Neural cell (in vitro differentiated cells): ENCODE results near the gene PARP15. TPM values are rescaled to one million over a fixed set of nuclear protein-coding genes. Genes with fewer than 3 reads are reported as not detected.
"Not testable (repeated sequence)": the region's sequence is repeated elsewhere in the genome, so short reads cannot be mapped to it uniquely, and the experiment has no call there.

Experiments
- H2AFZ ChIP-seq: fragments of 200-600, 300-800 bp; sonication (generic), shearing (Covaris generic); 2 replicates; pipeline ENCODE4 v1.6.0; 2014; ENCODE audit warnings: low read depth, mild to moderate bottlenecking, antibody characterized with exemption, low read length, moderate library complexity
- H3F3A ChIP-seq: fragments of 200-600 bp; shearing (Covaris generic); 2 replicates; pipeline ENCODE4 v1.6.1; 2016; ENCODE audit warnings: mild to moderate bottlenecking, moderate library complexity, mixed read lengths, antibody characterized with exemption, low read length; ENCODE audit not compliant: insufficient read depth, poor library complexity, severe bottlenecking
- H3K27ac ChIP-seq: fragments of 200-600, 300-800 bp; sonication (generic), shearing (Covaris generic); 2 replicates; pipeline ENCODE4 v1.5.1; 2014; ENCODE audit warnings: mild to moderate bottlenecking, low read length, moderate library complexity
- H3K27me3 ChIP-seq: fragments of 300-800, 200-600 bp; sonication (generic), shearing (Covaris generic); 2 replicates; pipeline ENCODE4 v1.6.0; 2014; ENCODE audit warnings: mild to moderate bottlenecking, low read depth, low read length, moderate library complexity; ENCODE audit not compliant: insufficient read depth
- H3K36me3 ChIP-seq: fragments of 300-800, 200-600 bp; sonication (generic), shearing (Covaris generic); 2 replicates; pipeline ENCODE4 v1.5.1; 2014; ENCODE audit warnings: mild to moderate bottlenecking, antibody characterized with exemption, low read length, moderate library complexity; ENCODE audit not compliant: insufficient read depth
- H3K4me2 ChIP-seq: fragments of 300-800, 200-600 bp; sonication (generic), shearing (Covaris generic); 2 replicates; pipeline ENCODE4 v1.6.0; 2014; ENCODE audit warnings: mild to moderate bottlenecking, low read length
- H3K4me3 ChIP-seq: fragments of 300-800, 200-600 bp; sonication (generic), shearing (Covaris generic); 2 replicates; pipeline ENCODE4 v1.5.1; 2014; ENCODE audit warnings: mild to moderate bottlenecking, low read length, moderate library complexity
- H3K79me2 ChIP-seq: fragments of 200-600 bp; shearing (Covaris generic); replicated peaks from 2 replicates; pipeline ENCODE4 v1.6.0; 2014; ENCODE audit warnings: mild to moderate bottlenecking, low read length, moderate library complexity; ENCODE audit not compliant: insufficient read depth
- H3K9ac ChIP-seq: fragments of 300-800, 200-600 bp; sonication (generic), shearing (Covaris generic); 2 replicates; pipeline ENCODE4 v1.6.1; 2016; ENCODE audit warnings: mild to moderate bottlenecking, low read length, mixed read lengths
- H3K9me2 ChIP-seq: fragments of 200-600 bp; shearing (Covaris generic); 2 replicates; pipeline ENCODE4 v1.6.1; 2016; ENCODE audit warnings: mild to moderate bottlenecking, low read length, mixed read lengths; ENCODE audit not compliant: insufficient read depth
- H3K9me3 ChIP-seq: fragments of 200-600, 300-800 bp; sonication (generic), shearing (Covaris generic); 2 replicates; pipeline ENCODE4 v1.6.1; 2016; ENCODE audit warnings: mild to moderate bottlenecking, mixed run types, low read length, moderate library complexity, mixed read lengths
- H4K20me1 ChIP-seq: fragments of 200-600 bp; shearing (Covaris generic); 2 replicates; pipeline ENCODE4 v1.6.1; 2016; ENCODE audit warnings: mild to moderate bottlenecking, mixed run types; ENCODE audit not compliant: insufficient read depth
- EP300 ChIP-seq: fragments of 450-650 bp; conservative IDR thresholded peaks from 2 replicates; pipeline ENCODE4 v1.6.1; 2014; ENCODE audit warnings: antibody characterized with exemption, mild to moderate bottlenecking, moderate library complexity; ENCODE audit not compliant: poor library complexity, severe bottlenecking
- MXI1 ChIP-seq: fragments of 450-650 bp; conservative IDR thresholded peaks from 2 replicates; pipeline ENCODE4 v1.6.1; 2014; ENCODE audit warnings: antibody characterized with exemption, mild to moderate bottlenecking; ENCODE audit not compliant: poor library complexity, severe bottlenecking
- POLR2AphosphoS5 ChIP-seq: IDR thresholded peaks from 2 replicates; pipeline ENCODE4 v1.6.1; 2012
- RAD21 ChIP-seq: fragments of 450-650 bp; conservative IDR thresholded peaks from 2 replicates; pipeline ENCODE4 v1.6.1; 2014; ENCODE audit warnings: antibody characterized with exemption, mild to moderate bottlenecking, moderate library complexity
- SMC3 ChIP-seq: fragments of 450-650 bp; conservative IDR thresholded peaks from 2 replicates; pipeline ENCODE4 v1.6.1; 2014; ENCODE audit warnings: antibody characterized with exemption, mild to moderate bottlenecking, moderate library complexity; ENCODE audit not compliant: poor library complexity
- TAF1 ChIP-seq: IDR thresholded peaks from 2 replicates; pipeline ENCODE4 v1.6.1; 2012; ENCODE audit warnings: low read depth
- polyA plus RNA-seq: library from polyadenylated mRNA; depleted of rRNA; stranded (reverse); fragments of >200 nt; gene quantifications from 2 replicates; pipeline ENCODE4 v1.2.3, GENCODE V29; 2014
- TF ChIP-seq, protein P1 (sequence below): fragments of 450-650 bp; IDR thresholded peaks from 2 replicates; pipeline ENCODE4 v1.5.1; 2014; ENCODE audit warnings: antibody characterized with exemption, mild to moderate bottlenecking, moderate library complexity; ENCODE audit not compliant: poor library complexity, severe bottlenecking
- TF ChIP-seq, protein P2 (sequence below): IDR thresholded peaks from 2 replicates; pipeline ENCODE4 v1.6.1; 2012; ENCODE audit warnings: borderline replicate concordance

Gene PARP15
- polyA plus RNA-seq, 1 donor from 2014 or later, result not detected

DNA sequence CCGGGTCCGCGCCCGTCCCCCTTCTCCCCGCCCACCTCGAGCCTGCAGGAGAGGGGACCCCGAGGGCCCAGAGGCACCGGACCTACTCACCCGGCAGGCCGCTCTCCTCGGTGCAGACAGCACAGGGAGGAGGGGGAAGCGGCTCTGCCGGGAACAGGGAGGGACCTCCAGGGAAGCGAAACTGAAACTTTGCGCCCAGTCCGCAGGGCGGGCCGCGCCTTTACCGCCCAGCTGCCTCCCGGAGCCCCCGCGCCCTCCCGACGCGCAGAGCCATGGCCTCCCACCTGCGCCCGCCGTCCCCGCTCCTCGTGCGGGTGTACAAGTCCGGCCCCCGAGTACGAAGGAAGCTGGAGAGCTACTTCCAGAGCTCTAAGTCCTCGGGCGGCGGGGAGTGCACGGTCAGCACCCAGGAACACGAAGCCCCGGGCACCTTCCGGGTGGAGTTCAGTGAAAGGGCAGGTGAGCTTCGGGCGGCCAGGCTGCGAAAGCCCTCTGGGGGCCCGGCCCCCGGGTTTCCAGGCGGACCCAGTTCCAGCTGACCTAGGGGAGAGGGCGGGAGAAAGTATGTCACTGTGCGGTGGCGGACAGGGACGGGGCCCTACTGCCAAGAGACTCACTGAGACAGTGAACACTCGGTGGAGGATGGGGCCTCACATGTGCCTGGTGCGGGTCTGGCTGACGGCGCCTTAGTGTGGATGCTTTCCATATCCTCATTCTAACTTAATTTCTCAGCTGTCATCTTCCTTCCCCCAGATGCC, 13.1 kb upstream of the PARP15 start, which contains the start of the genes DTX3L and PARP9:
TSS of gene DTX3L (plus strand) at position 184 of the 758 bp plus-strand sequence. CDS start at position 273, 89 bp downstream.
TSS of gene PARP9 (minus strand) at position 146 of the 758 bp plus-strand sequence. CDS start 4,680 bp downstream, outside the sequence.
- no peaks in the 10 kb centered on the region for H3F3A ChIP-seq
- H3K27me3 ChIP-seq, result peaks cover 16% of the 10 kb centered on the region
- H3K27ac ChIP-seq, result no peak within 1 kb of the TSS
- no peaks in the 10 kb centered on the region for H3K9me3 ChIP-seq
- no peak within 1 kb of the TSS for H3K4me2 ChIP-seq
- no peaks in the 10 kb centered on the region for H4K20me1 ChIP-seq
- TF ChIP-seq MXI1 (no peak), POLR2AphosphoS5 (no peak), SMC3 (no peak), TAF1 (no peak), RAD21 (no peak), EP300 (no peak)
- TF ChIP-seq, protein P1, sequence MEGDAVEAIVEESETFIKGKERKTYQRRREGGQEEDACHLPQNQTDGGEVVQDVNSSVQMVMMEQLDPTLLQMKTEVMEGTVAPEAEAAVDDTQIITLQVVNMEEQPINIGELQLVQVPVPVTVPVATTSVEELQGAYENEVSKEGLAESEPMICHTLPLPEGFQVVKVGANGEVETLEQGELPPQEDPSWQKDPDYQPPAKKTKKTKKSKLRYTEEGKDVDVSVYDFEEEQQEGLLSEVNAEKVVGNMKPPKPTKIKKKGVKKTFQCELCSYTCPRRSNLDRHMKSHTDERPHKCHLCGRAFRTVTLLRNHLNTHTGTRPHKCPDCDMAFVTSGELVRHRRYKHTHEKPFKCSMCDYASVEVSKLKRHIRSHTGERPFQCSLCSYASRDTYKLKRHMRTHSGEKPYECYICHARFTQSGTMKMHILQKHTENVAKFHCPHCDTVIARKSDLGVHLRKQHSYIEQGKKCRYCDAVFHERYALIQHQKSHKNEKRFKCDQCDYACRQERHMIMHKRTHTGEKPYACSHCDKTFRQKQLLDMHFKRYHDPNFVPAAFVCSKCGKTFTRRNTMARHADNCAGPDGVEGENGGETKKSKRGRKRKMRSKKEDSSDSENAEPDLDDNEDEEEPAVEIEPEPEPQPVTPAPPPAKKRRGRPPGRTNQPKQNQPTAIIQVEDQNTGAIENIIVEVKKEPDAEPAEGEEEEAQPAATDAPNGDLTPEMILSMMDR, result no peak
- TF ChIP-seq, protein P2, sequence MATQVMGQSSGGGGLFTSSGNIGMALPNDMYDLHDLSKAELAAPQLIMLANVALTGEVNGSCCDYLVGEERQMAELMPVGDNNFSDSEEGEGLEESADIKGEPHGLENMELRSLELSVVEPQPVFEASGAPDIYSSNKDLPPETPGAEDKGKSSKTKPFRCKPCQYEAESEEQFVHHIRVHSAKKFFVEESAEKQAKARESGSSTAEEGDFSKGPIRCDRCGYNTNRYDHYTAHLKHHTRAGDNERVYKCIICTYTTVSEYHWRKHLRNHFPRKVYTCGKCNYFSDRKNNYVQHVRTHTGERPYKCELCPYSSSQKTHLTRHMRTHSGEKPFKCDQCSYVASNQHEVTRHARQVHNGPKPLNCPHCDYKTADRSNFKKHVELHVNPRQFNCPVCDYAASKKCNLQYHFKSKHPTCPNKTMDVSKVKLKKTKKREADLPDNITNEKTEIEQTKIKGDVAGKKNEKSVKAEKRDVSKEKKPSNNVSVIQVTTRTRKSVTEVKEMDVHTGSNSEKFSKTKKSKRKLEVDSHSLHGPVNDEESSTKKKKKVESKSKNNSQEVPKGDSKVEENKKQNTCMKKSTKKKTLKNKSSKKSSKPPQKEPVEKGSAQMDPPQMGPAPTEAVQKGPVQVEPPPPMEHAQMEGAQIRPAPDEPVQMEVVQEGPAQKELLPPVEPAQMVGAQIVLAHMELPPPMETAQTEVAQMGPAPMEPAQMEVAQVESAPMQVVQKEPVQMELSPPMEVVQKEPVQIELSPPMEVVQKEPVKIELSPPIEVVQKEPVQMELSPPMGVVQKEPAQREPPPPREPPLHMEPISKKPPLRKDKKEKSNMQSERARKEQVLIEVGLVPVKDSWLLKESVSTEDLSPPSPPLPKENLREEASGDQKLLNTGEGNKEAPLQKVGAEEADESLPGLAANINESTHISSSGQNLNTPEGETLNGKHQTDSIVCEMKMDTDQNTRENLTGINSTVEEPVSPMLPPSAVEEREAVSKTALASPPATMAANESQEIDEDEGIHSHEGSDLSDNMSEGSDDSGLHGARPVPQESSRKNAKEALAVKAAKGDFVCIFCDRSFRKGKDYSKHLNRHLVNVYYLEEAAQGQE, result no peak
- peak within 1 kb of the TSS; percentile 50 for H3K4me3 ChIP-seq
- H3K79me2 ChIP-seq, result no peaks in the 10 kb centered on the region
- no peak within 1 kb of the TSS for H2AFZ ChIP-seq
- H3K9ac ChIP-seq, result no peak within 1 kb of the TSS
- H3K36me3 ChIP-seq, result no peaks in the 10 kb centered on the region
- H3K9me2 ChIP-seq, result no peaks in the 10 kb centered on the region

DNA sequence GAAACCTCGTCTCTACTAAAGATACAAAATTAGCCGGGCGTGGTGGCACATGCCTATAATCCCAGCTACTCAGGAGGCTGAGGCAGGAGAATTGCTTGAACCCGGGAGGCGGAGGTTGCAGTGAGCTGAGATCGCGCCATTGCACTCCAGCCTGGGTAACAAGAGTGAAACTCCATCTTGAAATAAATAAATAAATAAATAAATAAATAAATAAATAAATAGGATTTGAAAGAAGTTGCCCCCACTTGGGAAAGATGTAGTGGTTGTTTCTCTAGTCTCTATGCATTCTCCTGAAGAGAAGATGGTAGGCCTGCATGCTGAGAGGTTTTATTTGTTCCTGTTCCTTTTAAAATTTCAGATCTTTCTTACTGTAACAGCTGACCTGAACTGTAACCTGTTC, 9.3 kb upstream of the PARP15 start:
- H3K79me2 ChIP-seq, H3F3A ChIP-seq, H3K4me2 ChIP-seq, H3K9me2 ChIP-seq, H3K9ac ChIP-seq, H3K27ac ChIP-seq, H3K4me3 ChIP-seq, H3K9me3 ChIP-seq, H2AFZ ChIP-seq, H4K20me1 ChIP-seq, H3K36me3 ChIP-seq: not testable (repeated sequence)
- H3K27me3 ChIP-seq, result peaks cover 16% of the 10 kb centered on the region

DNA sequence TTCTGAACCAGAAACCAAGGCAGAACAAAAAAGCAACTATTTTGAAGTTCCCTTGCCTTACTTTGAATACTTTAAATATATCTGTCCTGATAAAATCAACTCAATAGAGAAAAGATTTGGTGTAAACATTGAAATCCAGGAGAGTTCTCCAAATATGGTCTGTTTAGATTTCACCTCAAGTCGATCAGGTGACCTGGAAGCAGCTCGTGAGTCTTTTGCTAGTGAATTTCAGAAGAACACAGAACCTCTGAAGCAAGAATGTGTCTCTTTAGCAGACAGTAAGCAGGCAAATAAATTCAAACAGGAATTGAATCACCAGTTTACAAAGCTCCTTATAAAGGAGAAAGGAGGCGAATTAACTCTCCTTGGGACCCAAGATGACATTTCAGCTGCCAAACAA, 8.7 kb upstream of the PARP15 start:
- no peak overlapping the region for H3K4me2 ChIP-seq
- no peak for TF ChIP-seq MXI1
- H3K9ac ChIP-seq, result no peak overlapping the region
- no peaks in the 10 kb centered on the region for H3K79me2 ChIP-seq
- H4K20me1 ChIP-seq, result no peaks in the 10 kb centered on the region
- H3K9me3 ChIP-seq, result no peaks in the 10 kb centered on the region
- H3K27ac ChIP-seq, result no peak overlapping the region
- no peak overlapping the region for H2AFZ ChIP-seq
- peaks cover 11% of the 10 kb centered on the region for H3K27me3 ChIP-seq
- H3K9me2 ChIP-seq, result no peaks in the 10 kb centered on the region
- H3K4me3 ChIP-seq, result no peak overlapping the region
- H3K36me3 ChIP-seq, result no peaks in the 10 kb centered on the region
- H3F3A ChIP-seq, result no peaks in the 10 kb centered on the region
